GM23338 (cell line): ENCODE data around the gene CMBL. TPM values are rescaled to one million over a fixed set of nuclear protein-coding genes. Genes with fewer than 3 reads are reported as not detected.

Experiments used
- EZH2phosphoT487 ChIP-seq: fragments of 200-600 bp; sonication (generic); IDR thresholded peaks from one replicate; pipeline ENCODE4 v1.8.1; 2018; ENCODE audit warnings: antibody characterized with exemption; ENCODE audit not compliant: unreplicated experiment
- JUNB ChIP-seq: IDR thresholded peaks from one replicate; pipeline ENCODE4 v1.6.1; 2016; ENCODE audit warnings: antibody characterized with exemption; ENCODE audit not compliant: unreplicated experiment
- NANOG ChIP-seq: IDR thresholded peaks from 2 replicates; pipeline ENCODE4 v1.6.1; 2016; ENCODE audit warnings: antibody characterized with exemption, borderline replicate concordance
- STAT1 ChIP-seq: IDR thresholded peaks from one replicate; pipeline ENCODE4 v1.6.1; 2016; ENCODE audit warnings: antibody characterized with exemption; ENCODE audit not compliant: unreplicated experiment
- ZNF114 ChIP-seq: fragments of 250-450 bp; sonication (Bioruptor Pico); IDR thresholded peaks from 2 replicates; pipeline ENCODE4 v1.5.0; 2020; ENCODE audit warnings: mild to moderate bottlenecking, moderate library complexity
- polyA plus RNA-seq: library from polyadenylated mRNA; unstranded; fragments of >200 nt; fragmentation: Nextera tagmentation; extraction: Ambion mirVana; gene quantifications from 2 replicates; pipeline ENCODE4 v1.2.1, GENCODE V29; 2016
- total RNA-seq: library from RNA; depleted of rRNA; stranded (reverse); fragments of >200 nt; shearing (Covaris generic); gene quantifications from 2 replicates; pipeline ENCODE4 v1.2.3, GENCODE V29; 2014
- TF ChIP-seq, protein P1 (sequence below): fragments of 250-450 bp; sonication (Bioruptor Pico); IDR thresholded peaks from 2 replicates; pipeline ENCODE4 v1.5.0; 2020; ENCODE audit warnings: mild to moderate bottlenecking, moderate library complexity
- TF ChIP-seq, protein P2 (sequence below): IDR thresholded peaks from one replicate; pipeline ENCODE4 v1.6.1; 2018; ENCODE audit warnings: antibody characterized with exemption; ENCODE audit not compliant: unreplicated experiment
- TF ChIP-seq, protein P3 (sequence below): IDR thresholded peaks from 2 replicates; pipeline ENCODE4 v1.6.1; 2016; ENCODE audit warnings: antibody characterized with exemption

The CMBL gene
- total and polyA plus RNA-seq, 2 experiments from 2014 or later, result 13.2 to 24.1 TPM

DNA sequence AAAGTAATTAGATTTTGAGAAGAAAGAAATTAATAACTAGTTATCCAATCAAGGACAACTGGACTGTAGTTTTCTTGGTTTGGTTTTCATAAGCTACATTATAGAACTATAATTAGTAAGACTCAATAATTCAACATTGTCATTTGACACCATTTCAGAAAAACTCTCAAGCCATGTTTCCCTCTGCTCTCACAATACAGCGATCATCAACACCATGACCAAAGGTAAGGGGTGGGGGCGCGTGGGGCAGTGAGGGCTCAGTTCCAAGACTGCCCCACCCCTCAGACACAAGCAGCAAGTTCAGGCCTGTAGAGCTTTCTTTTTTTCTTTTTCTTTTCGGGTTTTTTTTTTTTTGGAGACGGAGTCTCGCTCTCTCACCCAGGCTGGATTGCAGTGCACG lies 6.4 kb downstream of the CMBL start (continued):
- TF ChIP-seq, protein P1, sequence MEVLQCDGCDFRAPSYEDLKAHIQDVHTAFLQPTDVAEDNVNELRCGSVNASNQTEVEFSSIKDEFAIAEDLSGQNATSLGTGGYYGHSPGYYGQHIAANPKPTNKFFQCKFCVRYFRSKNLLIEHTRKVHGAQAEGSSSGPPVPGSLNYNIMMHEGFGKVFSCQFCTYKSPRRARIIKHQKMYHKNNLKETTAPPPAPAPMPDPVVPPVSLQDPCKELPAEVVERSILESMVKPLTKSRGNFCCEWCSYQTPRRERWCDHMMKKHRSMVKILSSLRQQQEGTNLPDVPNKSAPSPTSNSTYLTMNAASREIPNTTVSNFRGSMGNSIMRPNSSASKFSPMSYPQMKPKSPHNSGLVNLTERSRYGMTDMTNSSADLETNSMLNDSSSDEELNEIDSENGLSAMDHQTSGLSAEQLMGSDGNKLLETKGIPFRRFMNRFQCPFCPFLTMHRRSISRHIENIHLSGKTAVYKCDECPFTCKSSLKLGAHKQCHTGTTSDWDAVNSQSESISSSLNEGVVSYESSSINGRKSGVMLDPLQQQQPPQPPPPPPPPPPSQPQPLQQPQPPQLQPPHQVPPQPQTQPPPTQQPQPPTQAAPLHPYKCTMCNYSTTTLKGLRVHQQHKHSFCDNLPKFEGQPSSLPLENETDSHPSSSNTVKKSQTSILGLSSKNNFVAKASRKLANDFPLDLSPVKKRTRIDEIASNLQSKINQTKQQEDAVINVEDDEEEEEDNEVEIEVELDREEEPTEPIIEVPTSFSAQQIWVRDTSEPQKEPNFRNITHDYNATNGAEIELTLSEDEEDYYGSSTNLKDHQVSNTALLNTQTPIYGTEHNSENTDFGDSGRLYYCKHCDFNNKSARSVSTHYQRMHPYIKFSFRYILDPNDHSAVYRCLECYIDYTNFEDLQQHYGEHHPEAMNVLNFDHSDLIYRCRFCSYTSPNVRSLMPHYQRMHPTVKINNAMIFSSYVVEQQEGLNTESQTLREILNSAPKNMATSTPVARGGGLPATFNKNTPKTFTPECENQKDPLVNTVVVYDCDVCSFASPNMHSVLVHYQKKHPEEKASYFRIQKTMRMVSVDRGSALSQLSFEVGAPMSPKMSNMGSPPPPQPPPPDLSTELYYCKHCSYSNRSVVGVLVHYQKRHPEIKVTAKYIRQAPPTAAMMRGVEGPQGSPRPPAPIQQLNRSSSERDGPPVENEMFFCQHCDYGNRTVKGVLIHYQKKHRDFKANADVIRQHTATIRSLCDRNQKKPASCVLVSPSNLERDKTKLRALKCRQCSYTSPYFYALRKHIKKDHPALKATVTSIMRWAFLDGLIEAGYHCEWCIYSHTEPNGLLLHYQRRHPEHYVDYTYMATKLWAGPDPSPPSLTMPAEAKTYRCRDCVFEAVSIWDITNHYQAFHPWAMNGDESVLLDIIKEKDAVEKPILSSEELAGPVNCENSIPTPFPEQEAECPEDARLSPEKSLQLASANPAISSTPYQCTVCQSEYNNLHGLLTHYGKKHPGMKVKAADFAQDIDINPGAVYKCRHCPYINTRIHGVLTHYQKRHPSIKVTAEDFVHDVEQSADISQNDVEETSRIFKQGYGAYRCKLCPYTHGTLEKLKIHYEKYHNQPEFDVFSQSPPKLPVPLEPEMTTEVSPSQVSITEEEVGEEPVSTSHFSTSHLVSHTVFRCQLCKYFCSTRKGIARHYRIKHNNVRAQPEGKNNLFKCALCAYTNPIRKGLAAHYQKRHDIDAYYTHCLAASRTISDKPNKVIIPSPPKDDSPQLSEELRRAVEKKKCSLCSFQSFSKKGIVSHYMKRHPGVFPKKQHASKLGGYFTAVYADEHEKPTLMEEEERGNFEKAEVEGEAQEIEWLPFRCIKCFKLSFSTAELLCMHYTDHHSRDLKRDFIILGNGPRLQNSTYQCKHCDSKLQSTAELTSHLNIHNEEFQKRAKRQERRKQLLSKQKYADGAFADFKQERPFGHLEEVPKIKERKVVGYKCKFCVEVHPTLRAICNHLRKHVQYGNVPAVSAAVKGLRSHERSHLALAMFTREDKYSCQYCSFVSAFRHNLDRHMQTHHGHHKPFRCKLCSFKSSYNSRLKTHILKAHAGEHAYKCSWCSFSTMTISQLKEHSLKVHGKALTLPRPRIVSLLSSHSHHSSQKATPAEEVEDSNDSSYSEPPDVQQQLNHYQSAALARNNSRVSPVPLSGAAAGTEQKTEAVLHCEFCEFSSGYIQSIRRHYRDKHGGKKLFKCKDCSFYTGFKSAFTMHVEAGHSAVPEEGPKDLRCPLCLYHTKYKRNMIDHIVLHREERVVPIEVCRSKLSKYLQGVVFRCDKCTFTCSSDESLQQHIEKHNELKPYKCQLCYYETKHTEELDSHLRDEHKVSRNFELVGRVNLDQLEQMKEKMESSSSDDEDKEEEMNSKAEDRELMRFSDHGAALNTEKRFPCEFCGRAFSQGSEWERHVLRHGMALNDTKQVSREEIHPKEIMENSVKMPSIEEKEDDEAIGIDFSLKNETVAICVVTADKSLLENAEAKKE, result no peak
- TF ChIP-seq NANOG (no peak), ZNF114 (CRISPR knock-in tag) (no peak), EZH2phosphoT487 (no peak), JUNB (no peak), STAT1 (no peak)
- TF ChIP-seq, protein P2, sequence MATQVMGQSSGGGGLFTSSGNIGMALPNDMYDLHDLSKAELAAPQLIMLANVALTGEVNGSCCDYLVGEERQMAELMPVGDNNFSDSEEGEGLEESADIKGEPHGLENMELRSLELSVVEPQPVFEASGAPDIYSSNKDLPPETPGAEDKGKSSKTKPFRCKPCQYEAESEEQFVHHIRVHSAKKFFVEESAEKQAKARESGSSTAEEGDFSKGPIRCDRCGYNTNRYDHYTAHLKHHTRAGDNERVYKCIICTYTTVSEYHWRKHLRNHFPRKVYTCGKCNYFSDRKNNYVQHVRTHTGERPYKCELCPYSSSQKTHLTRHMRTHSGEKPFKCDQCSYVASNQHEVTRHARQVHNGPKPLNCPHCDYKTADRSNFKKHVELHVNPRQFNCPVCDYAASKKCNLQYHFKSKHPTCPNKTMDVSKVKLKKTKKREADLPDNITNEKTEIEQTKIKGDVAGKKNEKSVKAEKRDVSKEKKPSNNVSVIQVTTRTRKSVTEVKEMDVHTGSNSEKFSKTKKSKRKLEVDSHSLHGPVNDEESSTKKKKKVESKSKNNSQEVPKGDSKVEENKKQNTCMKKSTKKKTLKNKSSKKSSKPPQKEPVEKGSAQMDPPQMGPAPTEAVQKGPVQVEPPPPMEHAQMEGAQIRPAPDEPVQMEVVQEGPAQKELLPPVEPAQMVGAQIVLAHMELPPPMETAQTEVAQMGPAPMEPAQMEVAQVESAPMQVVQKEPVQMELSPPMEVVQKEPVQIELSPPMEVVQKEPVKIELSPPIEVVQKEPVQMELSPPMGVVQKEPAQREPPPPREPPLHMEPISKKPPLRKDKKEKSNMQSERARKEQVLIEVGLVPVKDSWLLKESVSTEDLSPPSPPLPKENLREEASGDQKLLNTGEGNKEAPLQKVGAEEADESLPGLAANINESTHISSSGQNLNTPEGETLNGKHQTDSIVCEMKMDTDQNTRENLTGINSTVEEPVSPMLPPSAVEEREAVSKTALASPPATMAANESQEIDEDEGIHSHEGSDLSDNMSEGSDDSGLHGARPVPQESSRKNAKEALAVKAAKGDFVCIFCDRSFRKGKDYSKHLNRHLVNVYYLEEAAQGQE, result no peak
- TF ChIP-seq, protein P3, sequence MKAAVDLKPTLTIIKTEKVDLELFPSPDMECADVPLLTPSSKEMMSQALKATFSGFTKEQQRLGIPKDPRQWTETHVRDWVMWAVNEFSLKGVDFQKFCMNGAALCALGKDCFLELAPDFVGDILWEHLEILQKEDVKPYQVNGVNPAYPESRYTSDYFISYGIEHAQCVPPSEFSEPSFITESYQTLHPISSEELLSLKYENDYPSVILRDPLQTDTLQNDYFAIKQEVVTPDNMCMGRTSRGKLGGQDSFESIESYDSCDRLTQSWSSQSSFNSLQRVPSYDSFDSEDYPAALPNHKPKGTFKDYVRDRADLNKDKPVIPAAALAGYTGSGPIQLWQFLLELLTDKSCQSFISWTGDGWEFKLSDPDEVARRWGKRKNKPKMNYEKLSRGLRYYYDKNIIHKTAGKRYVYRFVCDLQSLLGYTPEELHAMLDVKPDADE, result no peak
